Calu3 (cell line): ENCODE data around the gene TMEM271. TPM values are rescaled to one million over a fixed set of nuclear protein-coding genes. Genes with fewer than 3 reads are reported as not detected.

Experiments
- BruUV-seq: library from RNA; stranded (reverse); fragments of 400-500 nt; replicated peaks from 2 replicates; lab custom pipeline; 2021; lab: Mats Ljungman, UMichigan
- CTCF ChIA-PET: fragments of 300-600 bp; sonication (Branson Sonifier 250); formaldehyde crosslinking; loops from one replicate; lab custom pipeline; 2022; ENCODE audit warnings: antibody characterized with exemption; lab: Charles Lee
- DNase-seq: peaks from one replicate; pipeline ENCODE4 v3.0.0; 2022
- H3K27ac Mint-ChIP-seq: one replicate; pipeline ENCODE4 v1.8.0; 2022; ENCODE audit warnings: mixed read lengths; ENCODE audit not compliant: unreplicated experiment
- H3K27me3 Mint-ChIP-seq: one replicate; pipeline ENCODE4 v1.8.0; 2022; ENCODE audit warnings: mixed read lengths; ENCODE audit not compliant: unreplicated experiment
- H3K36me3 Mint-ChIP-seq: one replicate; pipeline ENCODE4 v1.8.0; 2022; ENCODE audit warnings: mild to moderate bottlenecking, moderate library complexity, mixed read lengths; ENCODE audit not compliant: insufficient read depth, unreplicated experiment
- H3K4me1 Mint-ChIP-seq: one replicate; pipeline ENCODE4 v1.8.0; 2022; ENCODE audit warnings: mild to moderate bottlenecking, low read depth, mixed read lengths; ENCODE audit not compliant: unreplicated experiment
- H3K4me3 Mint-ChIP-seq: one replicate; pipeline ENCODE4 v1.8.0; 2022; ENCODE audit warnings: mild to moderate bottlenecking, low read depth, moderate library complexity, mixed read lengths; ENCODE audit not compliant: unreplicated experiment
- H3K9me3 Mint-ChIP-seq: one replicate; pipeline ENCODE4 v1.8.0; 2022; ENCODE audit warnings: low read depth, mixed read lengths; ENCODE audit not compliant: unreplicated experiment
- intact Hi-C: fragments of 100-400 bp; cut with micrococcal nuclease; formaldehyde crosslinking; loops from one replicate; pipeline ENCODE4 v1.10.0; 2022; ENCODE audit not compliant: unreplicated experiment
- total RNA-seq: library from RNA; stranded (reverse); gene quantifications from 2 replicates; pipeline ENCODE4 v1.2.3, GENCODE V29; 2022
- TF ChIP-seq, protein P1 (sequence below): fragments of 200-600 bp; IDR thresholded peaks from one replicate; pipeline ENCODE4 v1.8.0; 2022; ENCODE audit warnings: antibody characterized with exemption; ENCODE audit not compliant: unreplicated experiment

TMEM271 gene
- total RNA-seq, 1 experiment from 2014 or later, result not detected

DNA sequence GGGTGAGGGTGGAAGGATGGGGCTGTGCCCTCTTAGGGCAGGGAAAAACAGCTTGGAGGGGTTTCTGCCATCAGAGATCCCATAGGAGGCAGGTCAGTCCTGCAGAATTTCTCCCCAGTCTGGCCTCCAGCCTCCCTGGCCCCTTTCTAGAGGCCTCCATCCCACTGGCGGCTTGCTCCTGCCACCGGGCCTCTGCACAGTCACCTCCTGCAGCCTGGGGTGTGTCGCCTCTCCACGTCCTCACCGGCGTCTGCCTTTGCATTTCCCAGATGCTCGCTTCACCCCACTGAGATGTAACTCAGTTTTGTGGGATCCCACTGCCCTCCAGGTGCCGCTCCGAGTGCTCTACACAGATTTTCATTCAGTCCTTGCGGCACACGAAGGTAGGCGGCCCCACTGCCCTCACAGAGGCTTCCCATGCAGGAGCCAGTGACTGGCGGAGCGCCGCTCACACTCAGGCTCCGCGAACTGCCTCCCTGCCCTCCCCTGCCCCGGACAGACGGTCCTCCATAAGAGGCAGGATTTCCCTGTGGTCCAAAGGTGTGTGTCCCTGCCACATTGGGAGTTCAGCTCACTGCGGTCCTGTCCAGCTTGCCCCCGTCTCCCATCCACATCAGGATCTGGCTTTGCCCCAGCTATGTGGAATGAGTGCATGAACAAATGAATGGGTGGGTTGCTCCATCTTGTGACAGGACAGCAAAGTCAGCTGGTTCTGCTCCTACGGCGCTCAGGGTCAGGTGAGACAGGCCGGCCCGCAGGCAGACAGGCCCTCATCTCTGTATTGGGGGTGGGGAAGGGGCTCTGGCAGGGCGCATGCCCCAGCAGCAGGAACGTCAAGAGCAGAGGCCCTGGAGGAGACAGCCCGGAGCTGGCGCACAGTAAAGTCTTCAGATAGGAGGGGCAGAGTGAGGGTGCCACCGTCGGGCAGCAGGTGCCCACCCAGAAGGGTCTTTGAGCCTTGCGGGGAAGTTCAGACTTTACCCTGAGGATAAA, 2.7 kb upstream of the TMEM271 start:
- BruUV-seq, result no TSS peak
- Mint-ChIP-seq H3K27me3 (peaks cover 16% of the 10 kb centered on the region), H3K9me3 (no peaks in the 10 kb centered on the region), H3K36me3 (no peaks in the 10 kb centered on the region), H3K4me3 (no peak overlapping the region), H3K4me1 (no peaks in the 10 kb centered on the region), H3K27ac (no peak overlapping the region)
- CTCF ChIA-PET, result no interaction called here
- TF ChIP-seq, protein P1, sequence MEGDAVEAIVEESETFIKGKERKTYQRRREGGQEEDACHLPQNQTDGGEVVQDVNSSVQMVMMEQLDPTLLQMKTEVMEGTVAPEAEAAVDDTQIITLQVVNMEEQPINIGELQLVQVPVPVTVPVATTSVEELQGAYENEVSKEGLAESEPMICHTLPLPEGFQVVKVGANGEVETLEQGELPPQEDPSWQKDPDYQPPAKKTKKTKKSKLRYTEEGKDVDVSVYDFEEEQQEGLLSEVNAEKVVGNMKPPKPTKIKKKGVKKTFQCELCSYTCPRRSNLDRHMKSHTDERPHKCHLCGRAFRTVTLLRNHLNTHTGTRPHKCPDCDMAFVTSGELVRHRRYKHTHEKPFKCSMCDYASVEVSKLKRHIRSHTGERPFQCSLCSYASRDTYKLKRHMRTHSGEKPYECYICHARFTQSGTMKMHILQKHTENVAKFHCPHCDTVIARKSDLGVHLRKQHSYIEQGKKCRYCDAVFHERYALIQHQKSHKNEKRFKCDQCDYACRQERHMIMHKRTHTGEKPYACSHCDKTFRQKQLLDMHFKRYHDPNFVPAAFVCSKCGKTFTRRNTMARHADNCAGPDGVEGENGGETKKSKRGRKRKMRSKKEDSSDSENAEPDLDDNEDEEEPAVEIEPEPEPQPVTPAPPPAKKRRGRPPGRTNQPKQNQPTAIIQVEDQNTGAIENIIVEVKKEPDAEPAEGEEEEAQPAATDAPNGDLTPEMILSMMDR, result no peak
- intact Hi-C loops, result no loop called here
- DNase-seq, result no peak

DNA sequence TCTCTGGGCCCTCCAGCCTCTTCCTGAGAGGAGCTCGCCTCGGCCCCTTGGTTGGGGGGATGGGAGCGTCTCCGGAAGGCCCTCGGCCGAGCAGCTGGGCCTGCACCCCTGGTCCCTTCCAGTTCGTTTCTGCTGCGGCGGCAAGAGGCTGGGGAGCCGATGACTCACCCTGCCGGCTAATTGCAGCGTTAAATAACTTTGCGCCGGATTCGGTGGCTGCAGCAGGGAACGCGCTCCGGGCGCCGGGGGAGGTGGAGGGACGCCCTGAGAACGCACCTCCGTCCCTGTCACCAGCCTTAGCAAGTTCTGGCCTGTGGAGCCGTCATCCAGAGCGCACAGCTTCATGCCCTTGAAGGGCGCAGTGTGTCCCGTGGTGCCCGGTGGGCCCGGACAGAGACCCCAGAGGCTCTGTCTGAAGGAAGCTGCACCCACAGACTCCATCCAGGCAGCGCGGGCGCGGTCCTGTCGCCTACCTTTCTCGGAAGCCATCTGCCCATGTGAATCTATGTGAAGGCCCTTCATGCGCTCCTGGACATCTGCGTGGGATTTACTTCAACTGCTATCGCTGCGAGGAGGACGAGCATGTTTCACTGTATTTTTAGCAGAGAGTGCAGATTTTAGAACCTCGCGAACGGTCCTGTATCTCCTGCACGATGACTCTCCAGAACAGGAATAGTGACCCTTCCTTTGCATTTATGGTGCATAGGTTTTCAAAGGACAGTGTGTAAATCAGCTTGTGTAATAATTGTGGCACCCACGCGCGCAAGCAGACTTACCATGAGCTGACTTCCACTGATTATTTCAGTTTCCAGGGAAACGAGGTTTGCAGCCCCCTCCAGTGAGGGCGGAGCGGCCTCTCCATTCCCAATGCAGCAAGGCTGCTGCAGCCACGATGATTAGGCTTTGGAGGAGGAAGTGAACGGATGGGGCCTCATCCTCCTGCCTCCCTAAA, 1.7 kb upstream of the TMEM271 start:
- Mint-ChIP-seq H3K4me3 (peak overlapping the region; percentile 31), H3K27me3 (peaks cover 16% of the 10 kb centered on the region), H3K4me1 (no peaks in the 10 kb centered on the region), H3K27ac (no peak overlapping the region), H3K9me3 (no peaks in the 10 kb centered on the region), H3K36me3 (no peaks in the 10 kb centered on the region)
- peak; percentile 28 for DNase-seq
- intact Hi-C loops, result no loop called here
- CTCF ChIA-PET, result no interaction called here
- TF ChIP-seq, protein P1, result no peak
- BruUV-seq, result no TSS peak

DNA sequence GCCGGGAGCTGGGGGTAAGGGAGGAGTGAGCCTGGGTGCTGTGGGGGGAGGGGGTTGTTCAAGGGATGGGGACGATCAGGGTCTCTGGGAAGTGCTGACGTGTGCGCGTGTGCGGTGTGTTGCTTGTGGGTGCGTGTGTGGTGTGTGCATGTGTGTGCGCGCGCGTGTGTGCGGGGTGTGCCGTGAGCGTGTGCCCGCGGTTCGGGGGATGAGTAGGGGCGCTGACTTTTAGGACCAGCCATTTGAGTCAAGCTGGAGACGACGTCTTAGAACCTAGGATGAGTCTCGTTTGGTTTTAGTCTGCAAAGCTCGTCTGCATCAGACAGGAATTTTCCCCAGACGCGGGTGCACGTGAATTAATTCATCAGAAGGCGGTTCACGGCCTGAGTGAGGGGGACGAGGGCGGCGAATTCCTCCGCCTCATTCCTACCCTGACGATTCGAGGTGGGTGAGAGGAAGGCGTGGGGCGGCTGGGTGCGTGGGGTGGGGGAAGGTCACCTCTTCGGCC, 950 bp upstream of the TMEM271 start:
- BruUV-seq, result no TSS peak
- intact Hi-C loops, result no loop called here
- H3K27ac Mint-ChIP-seq, result no peak overlapping the region
- H3K9me3 Mint-ChIP-seq, result peaks cover 2% of the 10 kb centered on the region
- no peaks in the 10 kb centered on the region for H3K4me1 Mint-ChIP-seq
- DNase-seq, result no peak
- CTCF ChIA-PET, result no interaction called here
- H3K4me3 Mint-ChIP-seq, result peak overlapping the region; percentile 31
- H3K27me3 Mint-ChIP-seq, result peaks cover 16% of the 10 kb centered on the region
- TF ChIP-seq, protein P1, result no peak
- H3K36me3 Mint-ChIP-seq, result no peaks in the 10 kb centered on the region
